GM18520 (cell line): ENCODE data around the gene GMDS.

Experiments used
- ATAC-seq: cut with Tn5 transposase; IDR thresholded peaks from one replicate; pipeline ENCODE4 v1.9.1; 2021; ENCODE audit not compliant: unreplicated experiment

GMDS gene

DNA sequence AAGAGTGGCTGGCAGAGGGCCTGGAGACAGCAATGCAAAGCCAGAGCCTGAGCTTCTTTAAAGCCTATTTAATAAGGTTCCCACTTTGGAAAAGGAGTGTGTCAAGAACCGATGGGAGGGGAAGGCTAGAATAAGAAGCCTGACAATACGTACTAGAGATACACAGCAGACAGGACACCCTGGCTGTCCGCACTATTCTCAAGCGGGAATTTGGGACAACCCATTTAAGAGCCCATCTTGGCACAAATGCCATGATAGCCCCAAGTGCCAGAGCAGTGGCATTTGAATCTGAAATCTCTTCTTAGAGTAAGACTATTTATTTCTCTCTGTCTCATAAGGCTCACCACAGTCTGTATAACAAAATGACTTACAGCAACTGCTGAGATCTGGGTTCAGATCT is 3.1 kb downstream of the GMDS start:
- no peak for ATAC-seq

DNA sequence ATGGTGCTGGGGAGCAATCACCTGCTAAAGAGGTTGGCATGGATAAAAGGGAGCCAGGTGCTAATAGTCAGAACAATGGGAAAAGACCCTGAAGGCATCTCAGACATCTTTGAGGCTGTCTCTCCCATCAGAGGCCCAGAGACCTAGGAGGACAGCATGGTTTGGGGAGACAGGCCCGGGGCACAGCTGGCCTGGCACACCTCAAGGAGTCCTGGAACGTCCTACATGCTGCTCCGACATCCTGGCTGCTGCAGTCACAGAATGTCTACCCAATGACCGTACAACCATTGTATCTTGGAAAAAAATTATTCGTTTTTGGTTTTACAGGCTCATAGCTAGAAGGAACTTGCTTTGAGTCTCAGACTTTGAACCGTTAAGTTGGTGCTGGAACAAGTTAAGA is 4.4 kb downstream of the GMDS start:
- ATAC-seq, result no peak

DNA sequence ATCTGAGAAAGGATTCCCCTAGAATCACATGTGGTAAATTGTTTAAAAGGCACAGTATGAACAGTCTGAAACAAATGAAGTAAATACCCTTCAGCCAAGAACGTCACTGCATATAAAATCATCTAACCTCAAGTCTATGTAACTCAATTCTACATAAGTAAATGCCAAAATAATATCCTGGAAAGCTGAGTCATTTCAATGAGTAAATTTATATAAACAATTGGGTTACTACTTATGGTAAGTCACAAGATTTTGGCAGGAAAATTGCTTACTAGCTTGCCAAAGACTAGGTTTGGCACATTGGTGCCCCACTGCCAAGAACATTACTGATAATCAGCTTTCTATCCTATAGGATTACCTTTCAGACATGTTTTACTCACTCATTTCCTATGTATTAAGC is 8.4 kb downstream of the GMDS start:
- ATAC-seq, result no peak

DNA sequence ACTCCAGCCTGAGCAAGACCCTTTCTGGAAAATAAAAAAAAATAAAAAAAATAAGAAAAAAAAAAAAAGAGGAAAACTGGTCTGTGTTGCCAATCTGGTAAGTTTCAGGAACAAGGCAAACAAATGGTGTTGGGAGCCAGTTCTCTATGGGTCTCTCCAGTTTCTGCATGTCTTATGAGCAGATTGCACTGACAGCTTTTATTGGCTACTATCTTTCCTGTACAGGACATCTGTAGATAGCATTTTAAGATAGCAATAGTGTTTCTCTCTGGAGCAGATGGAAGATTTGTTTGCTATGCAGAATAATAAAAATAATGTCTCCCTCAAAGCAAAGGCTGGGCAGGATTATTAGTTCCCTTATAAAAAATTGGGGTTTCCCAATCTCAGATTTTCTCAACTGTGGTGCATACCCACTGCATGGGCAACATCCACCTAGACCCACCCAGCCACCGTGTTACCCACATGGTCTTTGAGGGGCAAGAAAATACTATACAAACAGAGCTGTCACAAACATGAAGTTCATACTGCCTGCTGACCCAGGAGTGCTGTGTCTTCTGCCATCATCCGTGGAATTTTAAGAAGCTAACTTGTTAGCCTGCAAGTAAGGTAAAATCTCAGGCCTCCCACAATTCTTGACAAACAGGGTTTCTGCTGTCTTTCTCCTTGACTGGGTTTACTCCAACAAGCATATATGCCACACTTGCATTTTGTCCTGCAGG is 9.5 kb downstream of the GMDS start:
- ATAC-seq, result no peak

DNA sequence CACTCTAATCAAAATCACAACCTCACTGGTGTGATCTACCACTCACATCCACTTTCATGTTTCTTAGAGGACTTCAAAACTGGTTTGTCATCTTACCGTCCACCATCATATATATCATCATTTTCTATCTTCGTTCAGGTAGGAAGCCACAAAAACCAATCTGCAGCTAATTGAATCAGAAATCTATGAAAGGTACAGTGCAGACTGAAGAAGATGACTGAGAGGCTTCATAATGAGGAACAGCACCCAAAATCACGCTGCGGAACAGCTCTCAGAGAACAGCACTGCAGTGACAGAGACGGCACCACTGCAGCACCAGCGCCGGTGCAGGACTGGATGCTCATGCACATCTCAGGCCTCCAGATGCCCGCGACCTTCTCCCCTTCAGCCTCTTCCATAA is 13.0 kb downstream of the GMDS start:
- ATAC-seq, result no peak

DNA sequence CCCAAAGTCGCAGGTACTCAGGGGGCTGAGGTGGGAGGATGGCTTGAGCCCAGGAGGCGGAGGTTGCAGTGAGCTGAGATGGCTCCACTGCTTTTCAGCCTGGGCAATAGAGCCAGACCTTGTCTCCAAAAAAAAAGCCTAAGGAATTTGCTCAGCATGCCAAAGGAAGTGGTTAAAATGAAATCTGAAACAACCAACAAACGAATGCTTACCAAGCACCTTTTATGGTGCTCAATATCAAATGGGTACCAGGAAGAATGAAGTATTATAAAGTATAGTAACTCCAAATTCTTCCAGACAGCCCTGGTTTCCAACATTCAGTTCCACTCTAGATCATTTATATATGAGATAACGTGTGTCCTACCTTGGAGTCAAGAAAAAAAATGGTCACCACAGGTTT is 14.0 kb downstream of the GMDS start:
- ATAC-seq, result no peak

DNA sequence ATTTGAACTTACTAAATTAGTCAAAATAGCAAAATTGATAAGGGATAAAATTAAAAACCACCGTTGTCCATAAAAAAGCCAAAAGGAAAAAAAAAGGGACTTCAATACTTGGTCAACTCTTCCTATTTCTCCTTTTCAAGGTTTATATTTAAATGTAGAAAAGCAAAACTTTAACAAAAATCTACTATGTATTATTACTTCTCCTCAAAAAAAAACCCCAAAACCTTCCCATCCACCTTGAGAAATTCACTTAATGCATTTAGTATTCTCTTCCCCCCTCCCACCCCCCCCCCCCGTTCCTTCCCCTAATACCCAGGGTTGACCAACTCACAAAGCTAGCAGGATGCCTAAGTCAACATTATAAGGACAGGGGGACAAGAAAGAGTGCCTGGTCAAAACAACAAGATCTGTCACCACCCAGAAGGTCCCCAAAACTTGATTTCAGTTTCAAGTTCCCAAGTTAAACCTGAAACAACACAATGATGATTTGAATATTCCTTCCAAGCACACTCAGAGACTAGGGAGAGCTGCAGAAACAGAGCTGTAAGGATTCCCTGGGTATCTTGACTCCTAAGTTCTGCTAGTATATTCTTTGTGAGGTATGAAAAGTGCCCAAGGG is 14.6 kb downstream of the GMDS start:
- no peak for ATAC-seq

DNA sequence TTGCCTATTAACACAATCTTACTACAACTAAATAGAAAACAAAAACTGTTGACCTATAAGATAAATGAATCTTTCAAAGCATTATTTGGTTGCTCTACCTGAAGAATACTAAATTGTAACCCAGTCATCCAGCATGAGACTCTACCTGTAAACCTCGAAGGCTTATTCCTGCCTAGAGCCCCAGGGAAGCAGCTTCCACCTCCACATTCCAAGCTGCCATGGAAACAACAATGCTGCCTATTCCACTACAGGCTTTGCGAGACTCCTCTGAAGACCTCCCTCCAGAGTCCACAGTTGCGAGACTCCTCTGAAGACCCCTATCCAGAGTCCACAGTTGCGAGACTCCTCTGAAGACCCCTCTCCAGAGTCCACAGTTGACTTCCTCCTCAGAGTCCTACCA is 15.7 kb downstream of the GMDS start:
- no peak for ATAC-seq

DNA sequence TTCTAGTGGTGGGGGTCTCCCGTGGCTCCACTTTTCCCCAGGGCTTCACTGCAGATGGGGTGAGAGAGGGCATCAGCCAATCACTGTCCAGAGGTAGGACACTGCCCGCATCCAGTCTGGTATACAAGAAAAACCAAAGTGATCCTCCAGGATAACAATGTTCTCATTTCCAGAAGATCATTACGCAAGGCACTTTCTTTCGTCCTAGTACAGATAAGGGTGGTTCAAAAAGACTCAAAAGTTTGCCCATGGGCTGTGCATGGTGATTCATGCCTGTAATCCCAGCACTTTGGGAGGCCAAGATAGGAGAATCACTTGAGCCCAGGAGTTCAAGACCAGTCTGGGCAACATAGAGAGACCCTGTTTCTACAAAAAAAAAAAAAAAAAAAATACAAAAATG is 16.4 kb downstream of the GMDS start:
- ATAC-seq, result no peak

DNA sequence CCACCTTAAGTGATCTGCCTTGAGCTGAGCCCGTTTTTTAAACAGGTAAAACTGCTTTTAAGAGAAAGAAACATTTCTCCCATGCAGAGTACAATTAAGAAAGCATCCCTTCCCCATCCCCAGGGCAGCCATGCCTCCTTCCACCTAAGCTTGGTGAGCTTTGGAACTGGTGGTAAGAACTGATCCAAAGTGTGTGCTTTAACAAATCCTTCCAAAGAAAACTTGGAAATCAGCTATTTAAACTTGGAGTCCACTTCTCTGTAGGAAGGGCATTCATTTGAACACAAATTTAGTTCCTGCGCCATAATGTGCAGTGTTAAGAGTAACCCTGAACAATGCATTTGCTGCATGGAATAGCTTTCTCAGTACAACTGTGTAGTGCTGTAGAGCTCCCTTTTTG is 17.0 kb downstream of the GMDS start:
- no peak for ATAC-seq

DNA sequence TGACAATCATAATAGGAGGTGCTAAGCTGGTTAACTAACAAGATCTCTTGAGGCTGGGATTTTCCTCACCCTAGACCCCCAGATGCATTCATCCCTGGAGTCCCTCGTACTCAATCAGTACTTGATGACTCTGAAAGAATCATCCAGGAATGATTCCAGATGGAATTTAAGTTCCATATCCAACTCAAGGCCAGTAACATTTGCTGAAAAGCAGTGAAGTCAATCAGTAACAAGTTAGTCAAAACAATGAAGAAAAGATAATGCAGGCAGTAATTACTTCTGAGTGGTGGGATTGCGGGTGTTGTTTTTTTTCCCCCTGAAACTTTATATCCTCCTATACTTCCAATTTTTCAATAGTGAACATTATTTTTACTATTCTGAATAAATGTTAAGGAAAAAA is 18.6 kb downstream of the GMDS start:
- ATAC-seq, result no peak

DNA sequence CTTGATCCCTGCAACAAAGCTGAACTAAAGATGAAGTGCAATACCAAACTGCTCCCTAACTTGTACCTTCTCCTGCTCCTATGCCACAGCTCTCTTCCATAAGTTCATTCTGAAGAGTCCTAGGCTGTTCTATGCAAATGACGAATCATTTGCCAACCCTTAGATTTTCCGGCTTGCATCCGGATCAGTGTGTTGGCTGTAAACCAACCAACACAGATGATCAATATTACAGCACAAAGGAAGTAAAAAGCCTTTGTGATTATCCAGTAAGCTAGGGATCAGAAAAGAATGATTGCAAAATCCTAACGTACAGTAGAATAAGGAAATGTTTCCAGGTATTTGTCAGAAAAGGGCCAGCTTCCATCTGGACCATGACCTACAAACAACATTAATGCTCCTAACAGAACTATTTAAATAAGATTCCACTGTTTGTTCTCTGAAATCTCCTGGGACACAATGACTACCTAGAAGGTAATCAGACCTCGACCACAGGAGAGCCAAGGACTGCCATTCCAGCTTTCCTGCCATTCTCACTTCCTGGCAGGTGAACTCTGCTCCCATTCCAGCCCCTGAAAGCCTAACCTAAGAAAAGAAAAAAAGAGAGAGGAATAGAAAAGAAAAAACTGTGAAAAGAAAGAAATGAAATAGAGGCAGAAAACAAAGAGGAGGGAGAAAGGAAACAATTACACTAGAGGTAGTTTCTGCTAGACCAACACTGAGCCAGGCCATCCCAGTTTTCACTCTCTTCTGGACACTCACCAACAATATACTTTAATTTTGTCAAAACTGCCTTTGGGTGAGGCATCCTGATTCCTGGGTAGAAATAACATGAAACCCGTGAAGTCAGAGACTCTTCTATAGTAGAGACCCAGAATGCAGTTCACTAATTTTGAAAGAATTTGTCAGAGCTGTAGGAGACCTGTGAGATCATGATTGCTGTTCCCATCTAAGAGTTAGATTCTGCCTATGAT is 19.7 kb downstream of the GMDS start:
- ATAC-seq, result no peak

DNA sequence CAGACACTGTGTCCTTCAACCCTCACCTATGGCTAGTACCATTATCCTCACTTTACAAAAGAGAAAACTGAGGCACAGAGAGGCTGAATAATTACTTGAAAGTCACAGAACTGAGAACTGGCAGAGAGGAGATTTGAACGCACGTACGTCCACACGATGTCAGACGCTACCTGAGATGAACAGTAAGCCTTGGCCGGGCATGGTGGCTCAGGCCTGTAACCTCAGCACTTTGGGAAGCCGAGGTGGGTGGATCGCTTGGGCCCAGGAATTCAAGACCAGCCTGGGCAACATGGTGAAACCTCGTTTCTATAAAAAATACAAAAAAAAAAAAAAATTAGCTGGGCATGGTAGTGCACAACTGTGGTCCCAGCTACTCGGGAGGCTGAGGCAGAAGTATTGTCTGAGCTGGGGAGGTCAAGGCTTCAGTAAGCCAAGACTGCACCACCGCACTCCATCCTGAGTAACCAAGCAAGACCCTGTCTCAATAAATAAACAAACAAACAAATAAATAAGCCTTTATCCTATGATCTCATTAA is 20.5 kb downstream of the GMDS start:
- no peak for ATAC-seq

DNA sequence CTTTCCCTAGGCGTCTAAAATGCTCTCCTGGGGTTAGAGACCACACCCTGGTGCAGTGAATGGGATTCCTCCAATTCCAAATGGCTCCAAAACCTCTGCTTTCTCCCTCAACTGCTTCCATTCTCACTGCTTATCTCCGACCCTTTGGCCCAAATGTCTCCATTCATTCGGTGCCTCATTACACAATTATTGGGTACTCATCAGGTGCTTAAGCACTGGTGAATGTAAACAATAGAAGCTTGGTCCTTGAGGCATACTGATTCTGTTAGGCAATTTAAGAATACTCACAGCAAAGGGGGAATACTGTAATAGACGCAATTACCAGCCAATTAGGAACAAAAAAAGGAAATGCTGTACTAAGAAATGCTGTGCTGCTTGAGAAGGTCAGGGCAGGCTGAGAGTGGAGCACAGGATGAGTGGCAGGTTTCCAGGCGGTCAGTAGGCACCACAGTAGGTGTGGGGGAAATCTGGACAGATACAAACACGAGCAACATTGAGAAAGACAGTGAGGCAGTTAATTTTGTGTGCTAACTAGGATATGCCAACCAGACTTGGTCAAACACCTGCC is 23.0 kb downstream of the GMDS start:
- ATAC-seq, result no peak

DNA sequence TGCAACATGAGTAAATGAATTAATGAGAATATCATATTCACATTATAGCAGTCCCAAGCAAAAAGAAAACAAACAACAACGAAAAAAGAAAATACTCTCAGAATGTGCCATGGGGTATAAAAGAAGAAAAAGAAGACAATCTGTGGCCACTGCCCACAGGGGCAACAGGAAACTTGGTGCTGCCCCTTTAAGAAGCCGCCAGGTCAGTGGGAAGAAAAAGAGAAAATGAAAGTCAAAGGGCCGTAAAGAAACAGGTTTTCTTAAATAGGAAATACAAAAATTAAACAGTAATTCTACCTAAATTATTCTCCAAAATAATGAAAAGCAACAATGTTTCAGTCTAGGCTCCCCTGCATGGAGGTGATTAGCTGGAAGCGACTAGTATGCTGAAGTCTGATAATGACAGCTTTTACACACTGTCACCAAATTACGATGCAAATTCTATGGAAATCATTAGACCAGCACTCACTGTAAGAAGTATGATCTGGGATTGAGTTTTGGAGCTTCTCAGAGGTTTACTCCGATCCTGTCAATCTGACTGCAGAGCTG is 23.6 kb downstream of the GMDS start:
- ATAC-seq, result no peak

DNA sequence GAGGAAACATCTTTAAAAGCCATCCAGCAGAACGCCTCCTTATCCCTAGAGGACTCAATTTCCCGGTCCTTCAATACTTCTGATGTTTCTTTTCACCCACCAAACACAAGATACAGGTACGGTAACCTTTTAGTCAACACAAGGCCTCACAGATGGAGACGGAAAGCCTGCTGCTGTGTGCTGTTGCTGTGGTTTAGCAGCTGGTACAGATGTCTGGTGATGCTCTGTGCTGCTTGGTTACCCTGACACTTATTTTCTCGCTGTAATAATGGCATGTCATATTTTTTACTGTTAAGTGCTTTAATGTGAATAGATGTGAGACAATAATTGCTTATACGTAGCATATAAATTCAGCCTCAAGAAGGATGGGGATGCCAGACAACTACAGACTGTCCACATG is 25.3 kb downstream of the GMDS start:
- ATAC-seq, result no peak

DNA sequence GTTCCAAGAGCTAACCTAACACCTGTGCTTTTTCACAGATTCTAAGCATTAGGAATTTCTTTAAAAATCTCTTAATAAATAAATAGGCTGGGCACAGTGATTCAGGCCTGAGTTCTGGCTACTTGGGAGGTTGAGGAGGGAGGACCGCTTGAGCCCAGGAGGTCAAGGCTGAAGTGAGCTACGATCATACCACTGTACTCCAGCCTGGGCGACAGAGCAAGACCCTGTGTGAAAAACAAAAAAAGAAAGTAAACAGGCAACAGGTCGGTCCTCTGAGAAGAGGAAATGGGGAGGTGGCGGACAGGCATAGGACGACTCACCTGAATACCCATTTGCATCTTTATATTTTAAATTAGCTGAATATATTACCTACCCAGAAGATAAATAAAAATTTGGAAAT is 26.5 kb downstream of the GMDS start:
- ATAC-seq, result no peak

DNA sequence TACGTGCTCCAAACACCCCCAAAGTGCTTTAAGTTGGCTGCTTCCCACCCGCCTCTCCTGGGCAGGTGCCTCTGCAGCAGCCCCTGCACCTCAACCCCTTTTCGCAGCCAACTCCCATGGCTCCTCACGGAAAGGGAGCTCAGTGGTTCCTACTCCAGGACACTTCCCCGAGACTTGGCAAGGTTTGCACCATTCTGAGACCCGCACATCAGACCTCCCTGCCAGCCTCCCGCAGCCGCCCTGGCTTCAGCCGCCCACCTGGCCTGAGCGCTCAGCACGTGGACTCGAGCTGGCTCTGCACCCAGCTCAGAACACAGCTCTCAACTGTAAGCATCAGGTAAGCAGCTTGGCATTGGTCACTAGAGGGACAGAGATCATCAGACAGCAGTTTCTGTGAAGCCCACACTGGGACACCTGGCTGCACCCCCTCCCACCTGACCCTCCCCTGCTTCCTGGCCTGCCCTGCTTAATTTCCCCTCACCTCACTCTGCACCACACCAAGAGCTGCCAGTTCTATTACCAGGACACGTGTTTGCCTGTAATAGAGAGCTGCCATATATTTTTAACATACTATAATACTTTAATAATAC is 28.5 kb downstream of the GMDS start:
- no peak for ATAC-seq

DNA sequence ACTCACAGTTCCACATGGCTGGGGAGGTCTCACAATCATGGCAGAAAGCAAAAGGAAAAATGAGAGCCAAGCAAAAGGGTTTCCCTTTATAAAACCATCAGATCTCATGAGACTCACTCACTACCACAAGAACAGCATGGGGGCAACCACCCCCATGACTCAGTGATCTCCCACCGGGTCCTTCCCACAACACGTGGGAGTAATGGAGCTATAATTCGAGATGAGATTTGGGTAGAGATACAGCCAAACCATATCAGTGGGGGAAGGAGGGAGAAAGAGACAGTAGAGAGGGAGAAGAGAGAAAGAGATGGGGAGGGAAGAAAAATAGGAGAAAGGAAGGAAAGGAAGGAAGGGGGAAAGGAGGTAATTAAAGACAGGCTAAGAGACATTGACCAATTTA is 30.1 kb downstream of the GMDS start:
- ATAC-seq, result no peak

DNA sequence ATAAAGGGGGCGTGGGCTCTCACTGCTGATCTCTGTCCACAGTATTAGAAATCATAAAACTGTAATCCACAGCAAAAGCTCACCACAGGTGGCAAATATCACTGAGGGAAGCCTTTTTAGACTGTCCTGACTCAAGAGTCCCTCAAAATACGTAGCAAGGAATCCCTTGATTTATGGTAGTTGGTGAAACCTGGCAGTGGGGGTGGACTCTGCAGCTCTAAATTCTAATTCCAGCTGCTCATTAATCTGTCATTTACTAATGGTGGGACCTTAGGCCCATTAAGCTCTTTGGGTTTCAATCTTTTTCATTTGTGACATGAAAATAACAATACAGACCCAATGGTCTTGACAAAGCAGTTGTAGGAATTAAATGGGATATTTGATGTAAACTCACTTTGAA is 32.3 kb downstream of the GMDS start:
- ATAC-seq, result no peak
